Stimulated activated CD8-positive, alpha-beta memory T cell treated with anti-CD3 and anti-CD28 coated beads, Interleukin-12 subunit alpha, Interleukin-12 subunit beta, amount 100 ng/mL, for 1 hour (primary cell): ENCODE data around the gene GGNBP2.

Experiments used
- DNase-seq: peaks from one replicate; pipeline ENCODE4 v3.0.0-alpha.2; 2020; ENCODE audit warnings: low read depth

The GGNBP2 gene

DNA sequence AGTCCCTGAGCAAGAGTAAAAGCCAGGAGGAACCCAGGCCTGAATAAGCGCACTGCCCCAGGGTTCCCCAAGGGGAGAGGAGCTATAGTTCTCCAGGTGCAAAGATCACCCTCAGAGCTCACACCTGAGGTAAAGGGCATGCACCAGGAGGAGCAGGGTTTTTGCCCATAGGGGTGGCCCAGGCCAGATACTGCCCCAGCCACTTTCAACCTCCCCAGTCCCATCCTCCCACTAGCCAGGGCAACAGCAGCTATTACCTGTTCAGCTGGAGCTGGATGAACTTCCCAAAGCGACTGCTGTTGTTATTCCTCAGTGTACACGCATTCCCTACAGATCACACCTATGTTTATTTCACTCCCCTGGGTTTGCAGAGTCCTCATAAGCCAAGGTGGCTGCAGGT lies 29.9 kb upstream of the GGNBP2 start:
- DNase-seq, result no peak

- DNase-seq, result no peak
These were observed 28.9 kb upstream of the GGNBP2 start for GRCh38 chr17:36515837-36516236.

DNA sequence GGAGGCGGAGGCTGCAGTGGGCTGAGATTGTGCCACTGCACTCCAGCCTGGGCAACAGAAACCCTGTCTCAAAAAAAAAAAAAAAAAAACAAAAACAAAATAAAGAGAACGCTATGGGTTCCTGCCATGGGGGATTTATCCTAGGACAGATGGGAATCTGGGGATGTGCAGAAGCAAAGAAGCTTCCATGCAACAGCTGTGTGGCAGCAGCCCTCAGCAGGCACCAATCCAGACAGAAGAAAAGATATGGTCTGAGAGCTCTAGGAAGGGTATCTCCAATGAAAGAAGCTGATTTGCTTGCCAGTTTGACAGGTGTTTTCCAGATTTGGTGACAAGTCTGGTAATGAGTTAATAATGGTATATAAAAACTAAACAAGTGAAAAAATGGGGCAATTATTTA lies 21.6 kb upstream of the GGNBP2 start:
- DNase-seq, result no peak

DNA sequence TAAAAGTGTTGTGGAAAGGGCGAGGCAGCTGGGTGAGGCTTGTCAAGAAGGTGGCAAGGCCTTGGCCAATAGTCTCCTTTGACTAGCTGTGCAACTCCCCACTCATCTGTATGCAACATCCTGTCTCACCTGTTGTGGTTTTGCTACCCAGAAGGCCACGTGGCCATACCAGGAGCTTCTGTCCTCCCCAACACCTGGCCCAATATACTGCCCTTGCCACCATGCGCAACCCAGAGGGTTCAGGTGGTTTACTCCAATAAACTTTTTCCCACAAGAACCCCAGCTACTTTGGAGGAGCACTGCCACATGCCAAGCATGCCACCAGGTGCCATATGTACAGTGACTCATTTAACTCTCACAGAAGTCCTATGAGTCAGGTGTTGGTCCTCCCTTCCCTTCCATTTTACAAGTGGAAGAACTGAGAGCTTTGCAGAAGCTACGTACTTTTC lies 20.3 kb upstream of the GGNBP2 start:
- no peak for DNase-seq

- no peak for DNase-seq
These were observed 19.6 kb upstream of the GGNBP2 start for GRCh38 chr17:36525113-36525512.

GRCh38 chr17:36525888-36526287 lies 18.8 kb upstream of the GGNBP2 start:
- DNase-seq, result no peak

- DNase-seq, result no peak
These were observed 17.0 kb upstream of the GGNBP2 start for GRCh38 chr17:36527621-36528250.

DNA sequence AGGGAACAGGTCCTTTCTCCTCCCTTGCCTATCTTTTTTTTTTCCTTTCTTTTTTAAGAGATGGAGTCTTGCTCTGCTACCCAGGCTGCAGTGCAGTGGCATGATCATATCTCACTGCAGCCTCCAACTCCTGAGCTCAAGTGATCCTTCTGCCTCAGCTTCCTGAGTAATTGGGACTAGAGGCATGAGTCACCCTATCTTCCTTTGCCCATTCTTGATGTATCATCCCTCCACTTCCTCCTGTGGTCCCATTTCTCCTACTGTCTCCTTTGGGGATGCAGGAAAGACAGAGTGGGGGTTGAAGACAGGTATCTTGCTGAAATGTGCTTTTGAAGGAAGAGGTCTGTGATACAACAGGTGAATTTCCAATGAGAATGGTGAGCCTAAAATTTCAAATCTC lies 15.6 kb upstream of the GGNBP2 start:
- DNase-seq, result no peak

GRCh38 chr17:36532435-36532975 lies 12.2 kb upstream of the GGNBP2 start:
- no peak for DNase-seq

GRCh38 chr17:36533935-36534839 lies 10.5 kb upstream of the GGNBP2 start:
- peak; percentile 12 for DNase-seq

DNA sequence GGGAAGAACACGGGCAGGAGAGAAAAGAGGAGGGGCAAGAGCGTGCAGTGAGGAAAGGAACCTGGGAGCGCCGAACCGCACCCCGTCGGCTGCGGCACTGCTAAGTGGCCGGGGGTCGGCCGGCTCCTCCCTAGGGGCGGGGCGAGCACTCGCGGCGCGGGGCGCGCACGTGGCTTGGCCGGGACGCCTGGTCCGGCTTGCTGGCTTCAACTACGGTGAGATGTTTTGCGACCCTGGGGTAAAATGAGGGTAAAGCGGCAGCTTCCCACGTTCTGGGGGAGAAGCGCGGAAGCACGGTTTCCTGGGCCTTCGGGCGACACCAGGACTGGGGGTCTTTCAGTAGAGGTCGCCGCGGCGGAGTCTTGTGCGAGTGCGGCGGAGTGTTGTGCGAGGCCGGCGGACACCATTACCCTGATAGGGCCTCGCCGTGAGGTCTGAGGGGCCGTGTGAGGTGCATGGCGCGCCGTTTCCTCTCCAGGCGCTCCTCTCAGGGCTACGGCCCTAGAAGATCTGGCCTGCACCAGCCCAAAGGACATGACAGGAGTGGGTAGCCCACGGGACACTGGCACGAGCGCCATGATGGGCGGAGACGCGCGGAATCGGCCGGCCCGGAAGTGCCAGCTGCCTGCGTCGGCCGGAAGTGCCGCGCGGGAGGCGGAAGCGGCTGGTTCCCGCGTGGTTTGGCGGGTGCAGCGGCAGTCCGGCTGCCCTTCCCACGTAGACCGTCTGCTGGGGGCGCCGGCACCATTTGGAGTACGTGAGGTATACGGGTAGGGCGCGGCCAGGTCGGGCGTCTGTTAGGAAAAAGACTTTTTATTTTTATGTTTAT lies 9.7 kb upstream of the GGNBP2 start, which contains the start of the genes MYO19 and PIGW:
TSS of gene MYO19 (minus strand) at position 29 of the 829 bp plus-strand sequence. CDS start 2,330 bp downstream, outside the sequence.
TSS of gene PIGW (plus strand) at position 148 of the 829 bp plus-strand sequence. CDS start 2,115 bp downstream, outside the sequence.
- peak; percentile 77 for DNase-seq

GRCh38 chr17:36535669-36536081 lies 9.0 kb upstream of the GGNBP2 start:
- DNase-seq, result no peak

GRCh38 chr17:36540696-36541095 lies 4.0 kb upstream of the GGNBP2 start:
- no peak for DNase-seq

DNA sequence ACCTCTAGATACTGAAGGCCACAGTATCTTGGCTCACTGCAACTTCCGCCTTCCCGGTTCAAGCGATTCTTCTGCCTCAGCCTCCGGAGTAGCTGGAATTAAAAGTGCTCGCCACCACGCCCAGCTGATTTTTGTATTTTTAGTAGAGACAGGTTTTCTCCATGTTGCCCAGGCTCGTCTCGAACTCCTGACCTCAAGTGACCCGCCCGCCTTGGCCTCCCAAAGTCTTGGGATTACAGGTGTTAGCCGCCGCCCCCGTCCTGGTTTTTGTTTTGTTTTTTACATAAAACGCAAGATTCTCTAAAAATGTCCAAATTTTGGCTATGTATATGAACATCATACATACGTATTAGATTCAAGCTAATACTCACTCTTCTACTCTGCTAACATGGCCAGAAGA lies 2.0 kb upstream of the GGNBP2 start:
- DNase-seq, result no peak

- peak; percentile 4 for DNase-seq
These were observed 744 bp upstream of the GGNBP2 start for GRCh38 chr17:36544044-36544306.

DNA sequence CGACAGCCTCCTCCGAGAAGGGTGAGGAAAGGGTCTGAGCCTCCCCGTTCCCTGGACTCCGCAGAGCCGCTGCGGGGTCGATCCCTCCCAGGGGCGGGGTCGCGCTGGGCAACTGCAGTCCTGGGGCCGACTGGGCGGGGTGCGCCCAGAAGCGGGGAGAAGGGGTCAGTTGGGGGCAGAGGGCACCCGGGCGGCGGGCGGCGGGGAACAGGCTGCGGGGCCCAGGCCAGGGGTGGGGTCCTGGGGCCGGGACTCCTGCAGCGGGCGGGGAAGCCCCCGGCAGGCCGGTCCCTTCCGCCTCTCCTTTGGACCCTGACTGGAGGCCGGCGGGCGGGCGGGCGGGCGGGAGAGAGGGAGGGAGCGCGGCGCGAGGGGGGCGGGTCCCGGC lies 352 bp downstream of the GGNBP2 start:
- DNase-seq, result no peak

- DNase-seq, result peak; percentile 92
These were observed 1.0 kb downstream of the GGNBP2 start for GRCh38 chr17:36545465-36546417.

- no peak for DNase-seq
These were observed 1.8 kb downstream of the GGNBP2 start for GRCh38 chr17:36546418-36547093.

- no peak for DNase-seq
These were observed 3.1 kb downstream of the GGNBP2 start for GRCh38 chr17:36547776-36548175.
